NCI-H1417 treated with DMSO at 0.1 percent for 48 hours (cell line): ENCODE measurements around the gene MYL4.
"Not testable (repeated sequence)": the region's sequence is repeated elsewhere in the genome, so short reads cannot be mapped to it uniquely, and the experiment has no call there.

Experiments
- DNase-seq: peaks from one replicate; lab custom pipeline; 2025; lab: John Stamatoyannopoulos, UW

Gene MYL4

DNA sequence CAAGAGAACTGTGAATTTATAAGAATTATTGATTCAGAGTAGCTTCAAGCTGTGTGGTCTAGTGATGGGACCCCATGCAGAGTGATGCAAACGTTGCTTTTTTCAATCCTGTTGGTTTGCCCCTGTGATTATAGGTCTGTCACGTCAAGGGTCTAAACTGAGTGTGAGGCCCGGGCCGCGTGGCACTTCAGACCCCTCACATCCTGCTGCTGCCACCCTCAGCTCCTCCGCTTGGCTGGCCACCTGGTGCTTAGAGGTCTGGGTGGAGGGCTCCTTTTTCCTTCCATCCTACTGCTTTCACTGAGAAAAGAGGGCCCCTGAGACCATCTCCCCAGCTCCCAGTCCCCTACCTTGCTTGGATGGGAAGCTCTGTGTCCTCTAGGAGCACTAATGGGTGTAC lies 12.0 kb downstream of the MYL4 start:
- no peak for DNase-seq

DNA sequence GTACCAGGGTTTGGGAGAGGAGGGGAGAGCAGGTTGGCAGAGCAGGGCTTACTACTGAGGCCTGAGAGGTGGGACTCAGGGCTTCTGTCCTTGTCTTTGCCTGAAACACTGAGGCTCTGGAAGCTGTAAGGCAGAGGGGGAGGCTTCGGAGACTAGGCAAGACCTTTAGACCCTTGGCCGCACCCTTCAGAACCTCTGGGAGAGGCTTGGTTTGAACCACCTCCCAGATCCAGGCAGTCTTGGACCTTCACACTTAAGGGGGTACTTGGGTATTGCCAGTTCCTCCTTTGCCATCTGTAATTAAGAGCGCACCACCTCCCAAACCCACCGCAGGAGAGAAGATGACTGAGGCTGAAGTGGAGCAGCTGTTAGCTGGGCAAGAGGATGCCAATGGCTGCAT lies 12.9 kb downstream of the MYL4 start:
- DNase-seq = no peak

GRCh38 chr17:47223007-47223406 lies 13.9 kb downstream of the MYL4 start:
- no peak for DNase-seq

GRCh38 chr17:47223460-47223859 lies 14.3 kb downstream of the MYL4 start:
- DNase-seq = no peak

GRCh38 chr17:47224077-47224476 lies 14.9 kb downstream of the MYL4 start:
- not testable (repeated sequence) for DNase-seq

GRCh38 chr17:47224966-47225365 lies 15.8 kb downstream of the MYL4 start:
- no peak for DNase-seq

GRCh38 chr17:47225436-47225858 lies 16.3 kb downstream of the MYL4 start:
- no peak for DNase-seq

GRCh38 chr17:47225911-47226688 lies 17.0 kb downstream of the MYL4 start:
- no peak for DNase-seq

- DNase-seq = no peak
Measured at GRCh38 chr17:47227862-47228261, 18.7 kb downstream of the MYL4 start.

- DNase-seq = peak; percentile 39
Measured at GRCh38 chr17:47229535-47230443, 20.6 kb downstream of the MYL4 start.

- no peak for DNase-seq
Measured at GRCh38 chr17:47230864-47231263, 21.7 kb downstream of the MYL4 start.

- DNase-seq = no peak
Measured at GRCh38 chr17:47231334-47231733, 22.2 kb downstream of the MYL4 start.

DNA sequence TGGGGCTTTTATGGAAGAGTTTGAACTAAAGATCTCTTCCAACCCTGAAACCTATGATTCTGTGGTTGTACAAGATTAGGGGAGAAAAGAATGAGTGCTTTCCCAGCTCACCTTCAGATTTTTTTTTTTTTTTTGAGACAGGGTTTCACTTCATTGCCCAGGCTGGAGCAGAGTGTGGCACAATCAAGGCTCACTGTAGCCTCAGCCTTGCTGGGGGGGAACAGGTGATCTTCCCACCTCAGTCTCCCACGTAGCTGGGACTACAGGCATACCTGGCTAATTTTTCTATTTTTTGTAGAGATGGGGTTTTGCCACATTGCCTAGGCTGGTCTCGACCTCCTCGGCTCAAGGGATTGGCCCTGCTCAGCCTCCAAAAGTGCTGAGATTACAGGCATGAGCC lies 22.7 kb downstream of the MYL4 start:
- DNase-seq = no peak

DNA sequence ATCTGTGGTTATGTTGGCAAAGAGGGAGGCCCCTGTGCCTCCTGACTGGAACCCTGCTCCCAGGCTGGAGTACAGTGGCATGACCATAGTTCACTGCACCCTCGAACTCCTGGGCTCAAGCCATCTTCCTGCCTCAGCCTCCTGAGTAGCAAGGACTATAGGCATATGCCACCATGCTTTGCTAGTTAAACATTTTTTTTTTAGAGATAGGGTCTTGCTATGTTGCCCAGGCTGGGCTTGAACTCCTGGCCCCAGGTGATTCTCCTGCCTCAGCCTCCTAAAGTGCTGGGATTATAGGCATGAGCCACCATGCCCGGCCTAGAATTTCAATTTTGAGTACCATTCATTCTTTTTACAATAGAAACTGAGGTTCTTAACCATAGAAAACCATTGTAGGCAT lies 23.3 kb downstream of the MYL4 start:
- DNase-seq = no peak

DNA sequence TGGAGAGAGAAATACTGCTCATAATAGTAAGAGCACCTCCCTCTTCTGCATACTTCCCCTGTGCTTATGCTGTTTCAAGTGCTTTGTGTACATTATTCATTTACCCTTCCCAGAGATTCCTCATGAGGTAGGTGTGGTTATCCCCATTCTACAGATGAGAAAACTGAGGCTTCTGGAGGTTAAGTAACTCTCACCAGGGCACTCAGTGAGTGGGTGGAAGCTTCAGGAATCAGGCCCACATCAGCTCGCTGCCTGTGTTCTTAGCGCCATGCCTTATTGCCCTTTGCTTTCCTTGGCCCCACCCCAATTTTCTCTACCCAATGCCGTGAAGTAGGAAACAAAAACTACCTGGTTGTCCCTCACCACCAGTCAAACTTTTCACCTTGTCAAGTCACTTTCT lies 26.4 kb downstream of the MYL4 start:
- no peak for DNase-seq

- DNase-seq = no peak
Measured at GRCh38 chr17:47235923-47236322, 26.8 kb downstream of the MYL4 start.

DNA sequence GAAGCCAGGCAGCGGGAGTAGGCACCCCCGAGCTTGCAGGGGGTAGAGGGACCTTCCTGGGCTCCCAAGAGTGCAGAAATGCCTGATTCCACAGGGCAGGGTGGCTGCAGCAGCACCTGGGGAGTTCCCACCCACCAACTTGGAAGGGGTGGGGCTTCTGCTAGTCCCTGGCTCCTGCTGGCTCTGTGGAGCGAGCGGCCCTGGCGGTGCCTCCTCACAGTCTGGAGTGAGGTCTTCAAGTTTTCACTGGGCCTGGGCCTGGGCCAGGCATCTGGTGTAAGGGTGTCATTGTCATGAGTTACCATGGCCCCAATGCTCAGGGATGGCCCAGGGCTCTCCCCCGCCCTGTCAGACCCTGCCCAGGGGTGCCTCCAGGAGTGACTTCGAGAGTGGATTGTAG lies 28.7 kb downstream of the MYL4 start:
- DNase-seq = no peak

DNA sequence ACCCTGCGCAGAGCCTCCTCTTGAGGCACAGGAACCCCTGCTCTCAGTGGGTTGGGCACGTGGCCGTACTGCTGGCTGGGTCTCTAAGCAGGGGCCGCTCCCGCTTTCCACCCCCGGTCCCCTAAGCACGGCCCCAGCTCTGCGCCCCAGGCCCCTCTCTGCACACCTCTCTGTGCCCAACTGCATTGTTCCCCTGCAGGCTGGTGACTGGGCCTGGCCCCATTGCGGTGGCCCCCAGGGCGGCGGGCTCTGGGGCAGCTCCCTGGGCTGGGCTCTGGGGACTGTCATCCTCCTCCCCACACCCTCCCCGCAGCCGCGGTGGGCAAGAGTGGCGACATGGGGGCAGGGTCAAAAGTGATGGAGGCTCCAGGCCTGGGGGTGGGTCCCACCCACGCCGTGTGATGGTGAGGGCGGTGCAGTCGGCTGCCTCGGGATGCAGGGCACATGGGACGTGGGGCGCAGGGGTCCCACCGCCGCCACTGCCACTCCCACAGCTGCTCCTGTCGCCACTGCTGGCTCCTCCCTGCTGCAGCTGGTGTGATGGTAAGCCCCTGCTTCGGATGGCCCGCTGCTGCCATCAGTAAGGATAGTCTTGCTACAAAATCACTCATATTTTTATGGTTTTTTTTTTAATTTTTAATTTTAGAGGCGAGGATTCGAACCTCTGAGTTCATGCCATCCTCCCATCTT lies 29.3 kb downstream of the MYL4 start:
- no peak for DNase-seq

DNA sequence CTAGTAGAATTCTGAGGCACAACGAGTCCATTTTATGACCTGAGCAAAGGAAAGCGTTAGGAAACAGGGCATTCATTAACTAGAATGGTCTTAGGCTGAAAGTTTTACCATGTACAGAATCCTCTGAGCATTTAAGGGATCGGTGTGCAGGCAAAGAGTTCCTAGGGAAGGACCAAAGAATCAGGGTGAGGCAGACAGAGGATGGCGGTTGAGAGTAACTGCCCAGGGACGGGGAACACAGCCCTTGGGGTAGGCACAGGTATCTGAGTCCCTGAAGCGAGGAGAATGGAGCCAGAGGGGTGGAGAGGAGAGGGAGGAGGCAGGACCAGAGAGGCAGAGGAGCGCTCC lies 30.4 kb downstream of the MYL4 start:
- DNase-seq = no peak

- no peak for DNase-seq
Measured at GRCh38 chr17:47239967-47240651, 31.0 kb downstream of the MYL4 start.

DNA sequence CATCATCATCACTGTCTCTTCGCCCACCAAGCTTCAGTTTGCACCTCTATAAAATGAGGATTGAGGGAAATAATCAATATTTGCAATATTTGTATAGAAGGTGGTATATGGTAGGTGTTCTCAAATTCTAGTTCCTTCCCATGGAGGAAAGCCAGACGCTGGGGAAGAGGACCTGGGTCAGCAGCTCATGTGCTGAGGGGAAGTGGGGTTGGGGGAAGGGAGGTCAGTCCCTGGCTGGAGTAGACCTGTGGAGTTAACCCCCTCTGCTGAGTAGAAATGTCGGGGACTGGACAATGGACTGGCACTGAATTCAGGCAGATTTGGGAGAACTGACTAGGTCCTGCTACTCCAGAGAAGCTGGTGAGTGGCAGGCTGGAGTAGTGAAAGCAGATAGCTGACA lies 31.7 kb downstream of the MYL4 start:
- no peak for DNase-seq

DNA sequence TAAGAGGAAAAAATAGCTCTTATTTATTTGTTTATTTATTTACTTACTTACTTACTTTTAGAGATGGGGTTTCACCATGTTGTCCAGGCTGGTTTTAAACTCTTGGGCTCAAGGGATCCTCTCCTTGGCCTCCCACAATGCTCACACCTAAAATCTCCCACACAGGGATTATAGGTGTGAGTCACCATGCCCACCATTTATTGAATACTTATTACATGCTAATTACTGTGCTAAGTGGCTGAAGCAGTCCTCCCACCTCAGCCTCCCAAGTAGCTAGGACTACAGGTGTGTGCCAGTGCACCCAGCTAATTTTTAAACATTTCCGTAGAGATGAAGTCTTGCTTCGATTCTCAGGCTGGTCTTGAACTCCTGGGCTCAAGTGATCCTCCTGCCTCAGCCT lies 33.5 kb downstream of the MYL4 start:
- DNase-seq = no peak
